ENCODE measurements around the gene E2F3.

DNA sequence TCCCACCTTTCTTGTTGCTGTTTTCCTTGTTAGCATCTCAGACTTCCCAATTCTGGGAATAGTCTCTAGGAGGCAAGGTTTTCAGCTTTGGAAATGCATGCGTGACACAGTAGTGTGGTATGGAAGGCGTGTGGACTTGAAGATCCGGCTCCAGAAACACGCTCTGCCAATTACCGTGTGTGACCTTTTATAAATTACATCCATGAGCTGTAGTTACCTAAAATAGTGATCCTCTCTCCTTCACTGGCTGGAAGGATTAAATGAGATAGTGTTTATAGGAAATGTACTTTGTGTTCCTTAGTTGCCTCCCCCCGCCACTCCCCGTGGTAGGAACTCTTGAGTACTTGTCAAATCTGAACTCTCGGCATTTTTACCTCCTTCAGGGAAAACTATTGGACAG lies 13.0 kb downstream of the E2F3 start:
- TF ChIP-seq, protein P1, sequence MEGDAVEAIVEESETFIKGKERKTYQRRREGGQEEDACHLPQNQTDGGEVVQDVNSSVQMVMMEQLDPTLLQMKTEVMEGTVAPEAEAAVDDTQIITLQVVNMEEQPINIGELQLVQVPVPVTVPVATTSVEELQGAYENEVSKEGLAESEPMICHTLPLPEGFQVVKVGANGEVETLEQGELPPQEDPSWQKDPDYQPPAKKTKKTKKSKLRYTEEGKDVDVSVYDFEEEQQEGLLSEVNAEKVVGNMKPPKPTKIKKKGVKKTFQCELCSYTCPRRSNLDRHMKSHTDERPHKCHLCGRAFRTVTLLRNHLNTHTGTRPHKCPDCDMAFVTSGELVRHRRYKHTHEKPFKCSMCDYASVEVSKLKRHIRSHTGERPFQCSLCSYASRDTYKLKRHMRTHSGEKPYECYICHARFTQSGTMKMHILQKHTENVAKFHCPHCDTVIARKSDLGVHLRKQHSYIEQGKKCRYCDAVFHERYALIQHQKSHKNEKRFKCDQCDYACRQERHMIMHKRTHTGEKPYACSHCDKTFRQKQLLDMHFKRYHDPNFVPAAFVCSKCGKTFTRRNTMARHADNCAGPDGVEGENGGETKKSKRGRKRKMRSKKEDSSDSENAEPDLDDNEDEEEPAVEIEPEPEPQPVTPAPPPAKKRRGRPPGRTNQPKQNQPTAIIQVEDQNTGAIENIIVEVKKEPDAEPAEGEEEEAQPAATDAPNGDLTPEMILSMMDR (conservative IDR thresholded peaks at IDR 0.05 in 1 of 2, IDR thresholded peaks at IDR 0.05 in 1 of 2; ENCODE audit: extremely low read depth in 1 of 2, insufficient read depth in 1 of 2, low read depth in 1 of 2, low read length in 2 of 2) = no peak
- no peak for TF ChIP-seq EZH2 (IDR thresholded peaks at IDR 0.05; ENCODE audit: borderline replicate concordance, low read length)
